ENCODE measurements around the gene SCAMP2.

GRCh38 chr15:74845208-74845568, 28.0 kb downstream of the SCAMP2 start:
- no peak for TF ChIP-seq POLR2AphosphoS5 (IDR thresholded peaks at IDR 0.05; ENCODE audit: borderline replicate concordance, low read depth, low read length)
- TF ChIP-seq EZH2 (IDR thresholded peaks at IDR 0.05), result no peak

Data from SK-N-MC (cell line).